ENCODE measurements around the gene COL1A2.

DNA sequence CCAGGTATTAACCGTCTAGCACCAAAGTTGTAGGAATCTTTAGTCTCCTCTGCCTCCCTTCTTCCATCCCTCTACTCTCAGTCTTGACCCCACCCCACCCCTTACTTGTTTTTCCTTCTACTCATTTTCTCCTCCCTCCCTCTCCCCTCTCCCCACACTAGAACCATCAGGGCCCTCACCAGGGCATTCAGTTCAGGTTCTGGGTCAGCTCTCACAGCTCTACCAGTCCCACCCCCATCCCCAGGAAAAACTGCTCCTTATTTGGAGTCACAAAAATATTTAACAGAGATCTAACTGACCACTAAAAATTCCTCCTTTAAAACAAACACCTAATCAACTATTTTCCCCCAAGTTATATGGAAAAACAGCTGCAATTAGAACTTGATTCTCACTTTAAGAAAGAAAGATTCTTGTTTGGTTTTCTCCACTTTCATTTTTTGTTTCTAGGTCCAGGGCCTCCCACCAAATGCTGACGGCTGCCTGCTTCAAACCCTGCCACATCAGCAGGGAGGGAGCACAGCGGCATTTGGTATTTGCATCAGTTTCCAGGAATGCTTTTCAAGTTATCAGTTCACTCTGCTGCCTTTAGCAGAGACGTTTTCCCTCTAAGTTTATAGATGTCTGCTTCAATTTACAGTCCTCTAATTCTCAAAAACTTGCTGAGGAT is 2.8 kb upstream of the COL1A2 start:
- TF ChIP-seq, protein P1, sequence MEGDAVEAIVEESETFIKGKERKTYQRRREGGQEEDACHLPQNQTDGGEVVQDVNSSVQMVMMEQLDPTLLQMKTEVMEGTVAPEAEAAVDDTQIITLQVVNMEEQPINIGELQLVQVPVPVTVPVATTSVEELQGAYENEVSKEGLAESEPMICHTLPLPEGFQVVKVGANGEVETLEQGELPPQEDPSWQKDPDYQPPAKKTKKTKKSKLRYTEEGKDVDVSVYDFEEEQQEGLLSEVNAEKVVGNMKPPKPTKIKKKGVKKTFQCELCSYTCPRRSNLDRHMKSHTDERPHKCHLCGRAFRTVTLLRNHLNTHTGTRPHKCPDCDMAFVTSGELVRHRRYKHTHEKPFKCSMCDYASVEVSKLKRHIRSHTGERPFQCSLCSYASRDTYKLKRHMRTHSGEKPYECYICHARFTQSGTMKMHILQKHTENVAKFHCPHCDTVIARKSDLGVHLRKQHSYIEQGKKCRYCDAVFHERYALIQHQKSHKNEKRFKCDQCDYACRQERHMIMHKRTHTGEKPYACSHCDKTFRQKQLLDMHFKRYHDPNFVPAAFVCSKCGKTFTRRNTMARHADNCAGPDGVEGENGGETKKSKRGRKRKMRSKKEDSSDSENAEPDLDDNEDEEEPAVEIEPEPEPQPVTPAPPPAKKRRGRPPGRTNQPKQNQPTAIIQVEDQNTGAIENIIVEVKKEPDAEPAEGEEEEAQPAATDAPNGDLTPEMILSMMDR (conservative IDR thresholded peaks at IDR 0.05 in 1 of 2, IDR thresholded peaks at IDR 0.05 in 1 of 2; ENCODE audit: low read depth in 1 of 2, low read length in 2 of 2), result no peak
- no peak for TF ChIP-seq EZH2 (IDR thresholded peaks at IDR 0.05; ENCODE audit: low read length, missing control alignments)

All from fibroblast of lung (primary cell).